ENCODE results near the gene PPARD. TPM values are rescaled to one million over a fixed set of nuclear protein-coding genes. Genes with fewer than 3 reads are reported as not detected.
"Not testable (repeated sequence)": the region's sequence is repeated elsewhere in the genome, so short reads cannot be mapped to it uniquely, and the experiment has no call there.

PPARD gene
- polyA plus RNA-seq, 4 donors = 20.5 to 30.5 (median 26.6) TPM

- DNase-seq (ENCODE audit: low read depth in 4 of 4, low spot score in 2 of 4) = no peak
These were observed 30.8 kb upstream of the PPARD start for GRCh38 chr6:35311390-35312075.

GRCh38 chr6:35312076-35312800 is 30.1 kb upstream of the PPARD start:
- DNase-seq (ENCODE audit: low read depth in 4 of 4, low spot score in 2 of 4) = no peak

GRCh38 chr6:35312807-35313206 is 29.6 kb upstream of the PPARD start:
- DNase-seq (ENCODE audit: low read depth in 4 of 4, low spot score in 2 of 4) = no peak

- DNase-seq (ENCODE audit: low read depth in 4 of 4, low spot score in 2 of 4) = no peak
These were observed 24.7 kb upstream of the PPARD start for GRCh38 chr6:35317483-35318195.

GRCh38 chr6:35318196-35319171 is 23.9 kb upstream of the PPARD start:
- peak in 3 of 4 donors; percentile 70 to 79 (median 78) for DNase-seq (ENCODE audit: low read depth in 4 of 4, low spot score in 2 of 4)

- DNase-seq (ENCODE audit: low read depth in 4 of 4, low spot score in 2 of 4) = no peak
These were observed 22.9 kb upstream of the PPARD start for GRCh38 chr6:35319346-35320030.

- DNase-seq (ENCODE audit: low read depth in 4 of 4, low spot score in 2 of 4) = no peak
These were observed 22.3 kb upstream of the PPARD start for GRCh38 chr6:35320031-35320410.

GRCh38 chr6:35321091-35321490 is 21.3 kb upstream of the PPARD start:
- DNase-seq (ENCODE audit: low read depth in 4 of 4, low spot score in 2 of 4) = no peak

- DNase-seq (ENCODE audit: low read depth in 4 of 4, low spot score in 2 of 4) = no peak
These were observed 14.9 kb upstream of the PPARD start for GRCh38 chr6:35327349-35328027.

GRCh38 chr6:35328108-35328723 is 14.1 kb upstream of the PPARD start:
- DNase-seq (ENCODE audit: low read depth in 4 of 4, low spot score in 2 of 4) = no peak

GRCh38 chr6:35328965-35329364 is 13.4 kb upstream of the PPARD start:
- not testable (repeated sequence) for DNase-seq (ENCODE audit: low read depth in 4 of 4, low spot score in 2 of 4)

- DNase-seq (ENCODE audit: low read depth in 4 of 4, low spot score in 2 of 4) = no peak
These were observed 11.7 kb upstream of the PPARD start for GRCh38 chr6:35330541-35331119.

GRCh38 chr6:35332074-35332887 is 10.1 kb upstream of the PPARD start:
- DNase-seq (ENCODE audit: low read depth in 4 of 4, low spot score in 2 of 4) = not testable (repeated sequence)

GRCh38 chr6:35341557-35341956 is 801 bp upstream of the PPARD start:
- DNase-seq (ENCODE audit: low read depth in 4 of 4, low spot score in 2 of 4) = no peak

GRCh38 chr6:35343092-35343834 is 905 bp downstream of the PPARD start:
- DNase-seq (ENCODE audit: low read depth in 4 of 4, low spot score in 2 of 4) = peak in 1 of 4 donors; percentile 13

- no peak for DNase-seq (ENCODE audit: low read depth in 4 of 4, low spot score in 2 of 4)
These were observed 1.6 kb downstream of the PPARD start for GRCh38 chr6:35343835-35344550.
